Activated naive CD8-positive, alpha-beta T cell treated with anti-CD3 and anti-CD28 coated beads for 36 hours (primary cell): ENCODE data around the gene CALHM6. TPM values are rescaled to one million over a fixed set of nuclear protein-coding genes. Genes with fewer than 3 reads are reported as not detected.
A peak's percentile ranks its signal among the peaks of the same experiment; 100 is the strongest.

Experiments used
- DNase-seq: peaks from one replicate; pipeline ENCODE4 v3.0.0; 2021
- H3K27ac Mint-ChIP-seq: one replicate; pipeline ENCODE4 v1.8.0; 2022; ENCODE audit warnings: mild to moderate bottlenecking, moderate library complexity, mixed read lengths
- H3K27me3 Mint-ChIP-seq: one replicate; pipeline ENCODE4 v1.8.0; 2022; ENCODE audit warnings: mild to moderate bottlenecking, mixed read lengths
- H3K36me3 Mint-ChIP-seq: one replicate; pipeline ENCODE4 v1.8.0; 2021; ENCODE audit warnings: mild to moderate bottlenecking, mixed read lengths
- H3K4me1 Mint-ChIP-seq: one replicate; pipeline ENCODE4 v1.8.0; 2021; ENCODE audit warnings: mixed read lengths
- H3K4me3 Mint-ChIP-seq: one replicate; pipeline ENCODE4 v1.8.0; 2022; ENCODE audit warnings: mild to moderate bottlenecking, moderate library complexity, mixed read lengths
- H3K9me3 Mint-ChIP-seq: one replicate; pipeline ENCODE4 v1.8.0; 2022; ENCODE audit warnings: mixed read lengths
- total RNA-seq, 2 experiments: library from RNA; stranded (reverse); gene quantifications; one replicate each; pipeline ENCODE4 v1.2.3, GENCODE V29; 2021

Gene CALHM6
- total RNA-seq, 2 experiments from 2014 or later, result 5.6 to 7.4 TPM

- no peaks in the 10 kb centered on the region for H3K9me3 Mint-ChIP-seq
- H3K36me3 Mint-ChIP-seq, result no peaks in the 10 kb centered on the region
- peaks cover 10% of the 10 kb centered on the region for H3K27me3 Mint-ChIP-seq
- H3K4me3 Mint-ChIP-seq, result no peak overlapping the region
- H3K4me1 Mint-ChIP-seq, result no peaks in the 10 kb centered on the region
- no peak overlapping the region for H3K27ac Mint-ChIP-seq
- DNase-seq, result no peak
Observed at GRCh38 chr6:116437656-116438055, 23.5 kb upstream of the CALHM6 start.

- peaks cover 11% of the 10 kb centered on the region for H3K27me3 Mint-ChIP-seq
- no peak for DNase-seq
- H3K4me1 Mint-ChIP-seq, result no peaks in the 10 kb centered on the region
- no peak overlapping the region for H3K27ac Mint-ChIP-seq
- H3K4me3 Mint-ChIP-seq, result no peak overlapping the region
- H3K9me3 Mint-ChIP-seq, result no peaks in the 10 kb centered on the region
- H3K36me3 Mint-ChIP-seq, result no peaks in the 10 kb centered on the region
Observed at GRCh38 chr6:116438590-116439448, 22.4 kb upstream of the CALHM6 start.

GRCh38 chr6:116439522-116440051 lies 21.6 kb upstream of the CALHM6 start:
- no peaks in the 10 kb centered on the region for H3K9me3 Mint-ChIP-seq
- DNase-seq, result no peak
- H3K36me3 Mint-ChIP-seq, result no peaks in the 10 kb centered on the region
- no peak overlapping the region for H3K27ac Mint-ChIP-seq
- no peaks in the 10 kb centered on the region for H3K4me1 Mint-ChIP-seq
- H3K27me3 Mint-ChIP-seq, result peaks cover 14% of the 10 kb centered on the region
- no peak overlapping the region for H3K4me3 Mint-ChIP-seq

GRCh38 chr6:116443105-116443504 lies 18.1 kb upstream of the CALHM6 start:
- Mint-ChIP-seq H3K27ac (no peak overlapping the region), H3K4me1 (no peaks in the 10 kb centered on the region), H3K36me3 (no peaks in the 10 kb centered on the region), H3K27me3 (peaks cover 22% of the 10 kb centered on the region), H3K9me3 (no peaks in the 10 kb centered on the region), H3K4me3 (no peak overlapping the region)
- no peak for DNase-seq

GRCh38 chr6:116444092-116444491 lies 17.1 kb upstream of the CALHM6 start:
- no peaks in the 10 kb centered on the region for H3K4me1 Mint-ChIP-seq
- no peak overlapping the region for H3K27ac Mint-ChIP-seq
- H3K9me3 Mint-ChIP-seq, result no peaks in the 10 kb centered on the region
- H3K36me3 Mint-ChIP-seq, result no peaks in the 10 kb centered on the region
- no peak overlapping the region for H3K4me3 Mint-ChIP-seq
- DNase-seq, result no peak
- H3K27me3 Mint-ChIP-seq, result peaks cover 23% of the 10 kb centered on the region

- Mint-ChIP-seq H3K4me1 (no peaks in the 10 kb centered on the region), H3K36me3 (no peaks in the 10 kb centered on the region), H3K4me3 (no peak overlapping the region), H3K9me3 (no peaks in the 10 kb centered on the region), H3K27ac (no peak overlapping the region), H3K27me3 (peaks cover 23% of the 10 kb centered on the region)
- DNase-seq, result no peak
Observed at GRCh38 chr6:116444575-116444974, 16.6 kb upstream of the CALHM6 start.

- Mint-ChIP-seq H3K27me3 (peaks cover 23% of the 10 kb centered on the region), H3K36me3 (no peaks in the 10 kb centered on the region), H3K4me3 (no peak overlapping the region), H3K4me1 (no peaks in the 10 kb centered on the region), H3K27ac (no peak overlapping the region), H3K9me3 (no peaks in the 10 kb centered on the region)
- no peak for DNase-seq
Observed at GRCh38 chr6:116445102-116445501, 16.1 kb upstream of the CALHM6 start.

- Mint-ChIP-seq H3K4me3 (no peak overlapping the region), H3K4me1 (peaks cover 9% of the 10 kb centered on the region), H3K27me3 (peaks cover 26% of the 10 kb centered on the region), H3K27ac (no peak overlapping the region), H3K9me3 (no peaks in the 10 kb centered on the region), H3K36me3 (no peaks in the 10 kb centered on the region)
- no peak for DNase-seq
Observed at GRCh38 chr6:116446399-116446798, 14.8 kb upstream of the CALHM6 start.

- no peaks in the 10 kb centered on the region for H3K9me3 Mint-ChIP-seq
- no peak overlapping the region for H3K27ac Mint-ChIP-seq
- peaks cover 11% of the 10 kb centered on the region for H3K4me1 Mint-ChIP-seq
- no peak overlapping the region for H3K4me3 Mint-ChIP-seq
- H3K27me3 Mint-ChIP-seq, result peaks cover 22% of the 10 kb centered on the region
- DNase-seq, result no peak
- no peaks in the 10 kb centered on the region for H3K36me3 Mint-ChIP-seq
Observed at GRCh38 chr6:116447052-116447451, 14.1 kb upstream of the CALHM6 start.

- Mint-ChIP-seq H3K27me3 (peaks cover 17% of the 10 kb centered on the region), H3K9me3 (no peaks in the 10 kb centered on the region), H3K36me3 (no peaks in the 10 kb centered on the region), H3K4me1 (peaks cover 11% of the 10 kb centered on the region), H3K4me3 (no peak overlapping the region), H3K27ac (no peak overlapping the region)
- no peak for DNase-seq
Observed at GRCh38 chr6:116447496-116448011, 13.6 kb upstream of the CALHM6 start.

GRCh38 chr6:116449565-116449964 lies 11.6 kb upstream of the CALHM6 start:
- Mint-ChIP-seq H3K4me1 (peaks cover 11% of the 10 kb centered on the region), H3K36me3 (no peaks in the 10 kb centered on the region)

GRCh38 chr6:116450185-116450710 lies 10.9 kb upstream of the CALHM6 start:
- DNase-seq, result no peak
- no peaks in the 10 kb centered on the region for H3K36me3 Mint-ChIP-seq
- H3K27ac Mint-ChIP-seq, result no peak overlapping the region
- peaks cover 11% of the 10 kb centered on the region for H3K27me3 Mint-ChIP-seq
- H3K4me1 Mint-ChIP-seq, result peaks cover 11% of the 10 kb centered on the region
- H3K9me3 Mint-ChIP-seq, result no peaks in the 10 kb centered on the region
- no peak overlapping the region for H3K4me3 Mint-ChIP-seq

More at GRCh38 chr6:116449565-116449964, 11.6 kb upstream of the CALHM6 start:
- H3K27me3 Mint-ChIP-seq, result peaks cover 13% of the 10 kb centered on the region
- no peak overlapping the region for H3K4me3 Mint-ChIP-seq
- no peak overlapping the region for H3K27ac Mint-ChIP-seq
- H3K9me3 Mint-ChIP-seq, result no peaks in the 10 kb centered on the region
- no peak for DNase-seq

- peaks cover 11% of the 10 kb centered on the region for H3K4me1 Mint-ChIP-seq
- H3K4me3 Mint-ChIP-seq, result no peak overlapping the region
- H3K36me3 Mint-ChIP-seq, result no peaks in the 10 kb centered on the region
- H3K27me3 Mint-ChIP-seq, result peaks cover 10% of the 10 kb centered on the region
- peak; percentile 8 for DNase-seq
- no peak overlapping the region for H3K27ac Mint-ChIP-seq
- H3K9me3 Mint-ChIP-seq, result no peaks in the 10 kb centered on the region
Observed at GRCh38 chr6:116450769-116451740, 10.1 kb upstream of the CALHM6 start.

GRCh38 chr6:116451916-116452315 lies 9.3 kb upstream of the CALHM6 start:
- H3K36me3 Mint-ChIP-seq, result no peaks in the 10 kb centered on the region
- no peak overlapping the region for H3K4me3 Mint-ChIP-seq
- no peak overlapping the region for H3K27ac Mint-ChIP-seq
- H3K4me1 Mint-ChIP-seq, result peaks cover 14% of the 10 kb centered on the region
- H3K27me3 Mint-ChIP-seq, result peaks cover 10% of the 10 kb centered on the region
- DNase-seq, result no peak
- no peaks in the 10 kb centered on the region for H3K9me3 Mint-ChIP-seq

- no peaks in the 10 kb centered on the region for H3K36me3 Mint-ChIP-seq
- peaks cover 14% of the 10 kb centered on the region for H3K4me1 Mint-ChIP-seq
- H3K4me3 Mint-ChIP-seq, result no peak overlapping the region
- no peaks in the 10 kb centered on the region for H3K9me3 Mint-ChIP-seq
- H3K27me3 Mint-ChIP-seq, result peaks cover 10% of the 10 kb centered on the region
- no peak for DNase-seq
- no peak overlapping the region for H3K27ac Mint-ChIP-seq
Observed at GRCh38 chr6:116452531-116452930, 8.6 kb upstream of the CALHM6 start.
